ENCODE data around the gene GARIN5B. TPM values are rescaled to one million over a fixed set of nuclear protein-coding genes. Genes with fewer than 3 reads are reported as not detected.

GARIN5B gene
- 0.08 to 0.22 TPM (median 0.15 TPM) in 5 replicates for total RNA-seq (2022; extraction: Qiagen RNA extraction)

GRCh38 chr19:55362990-55363716 is at the start of gene GARIN5B:
Gene GARIN5B (minus strand): TSS chr19:55363260. CDS start chr19:55363066, 194 bp downstream.

GRCh38 chr19:55407550-55407799 is 44.4 kb upstream of the GARIN5B start, which contains the start of gene UBE2S:
Gene UBE2S (minus strand): TSS chr19:55407788. CDS start chr19:55407589, 199 bp downstream.

DNA sequence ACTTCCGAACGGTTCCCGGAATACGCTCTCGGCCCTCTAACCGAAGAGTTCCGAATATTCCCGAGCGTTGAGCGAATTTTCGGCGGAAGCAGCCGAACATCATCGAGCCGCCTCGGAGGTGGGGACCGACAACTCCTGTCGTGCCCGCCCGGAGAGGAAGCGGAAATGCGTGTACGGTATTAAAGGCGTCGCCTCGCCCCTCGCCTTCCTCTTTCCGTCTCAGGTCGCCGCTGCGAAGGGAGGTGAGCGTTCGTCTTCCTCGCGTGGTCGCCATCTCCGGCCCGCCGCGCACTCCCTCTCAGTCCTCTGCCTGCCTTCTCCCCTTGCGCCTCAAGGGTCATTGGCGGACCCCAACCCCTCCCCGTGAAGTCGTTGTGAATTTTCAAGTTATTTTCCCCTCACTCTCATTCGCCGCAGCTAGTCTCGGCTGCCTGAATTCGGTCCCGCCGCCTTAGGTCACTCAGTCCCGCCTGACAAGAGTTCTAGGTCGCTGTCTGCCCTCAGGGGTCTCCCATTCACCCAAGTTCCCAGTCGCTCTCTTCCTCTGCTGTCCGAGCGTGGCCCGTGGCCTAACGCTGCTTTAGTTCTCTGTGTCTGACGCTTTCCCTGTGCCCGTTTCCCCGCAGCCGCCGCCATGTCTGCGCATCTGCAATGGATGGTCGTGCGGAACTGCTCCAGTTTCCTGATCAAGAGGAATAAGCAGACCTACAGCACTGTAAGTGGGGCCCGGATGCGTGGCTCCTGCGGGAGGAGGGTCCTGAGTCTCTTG is 22.8 kb upstream of the GARIN5B start, which contains the start of gene RPL28:
RPL28 (plus strand) TSS at position 209 of the 769 bp plus-strand sequence; CDS start at position 635, 426 bp downstream.

DNA sequence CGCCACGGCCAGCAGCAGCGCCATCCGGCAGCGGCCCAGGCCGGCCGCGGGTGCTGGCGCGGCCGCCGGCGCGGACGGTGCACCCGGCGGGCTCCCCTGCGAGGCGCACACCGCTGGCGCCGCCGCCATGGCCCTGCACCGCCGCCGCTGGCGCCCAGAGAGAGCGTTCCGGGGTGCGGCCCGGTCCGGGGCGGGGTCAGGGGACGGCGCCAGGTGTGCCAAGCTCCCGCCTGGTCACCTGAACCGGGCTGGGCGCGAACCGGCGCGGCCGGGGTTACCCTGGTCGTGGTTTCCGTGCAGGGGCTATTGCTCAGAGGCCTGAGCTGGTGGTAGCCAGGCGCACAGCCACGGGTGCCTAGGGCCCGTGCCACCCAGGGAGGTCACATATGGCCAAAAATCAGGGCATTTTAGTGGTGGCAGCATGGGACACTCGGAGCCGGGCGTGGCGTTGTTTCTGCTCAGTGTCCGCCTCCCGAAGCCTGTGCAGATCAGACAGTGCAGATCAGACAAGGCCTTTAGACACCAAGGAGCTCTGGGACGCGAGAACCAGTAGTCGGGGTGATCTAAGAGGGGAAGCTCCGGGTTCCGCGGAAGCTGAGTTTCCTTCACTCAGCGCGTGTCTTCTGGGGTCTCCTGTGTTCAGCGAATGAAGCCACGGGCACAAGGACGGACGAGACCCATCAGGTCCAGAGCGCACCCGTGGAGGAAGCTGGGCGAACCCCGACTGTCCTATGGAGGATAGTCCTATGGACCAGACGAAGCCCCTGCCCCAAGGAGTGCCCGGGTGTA is 21.3 kb upstream of the GARIN5B start, which contains the start of gene TMEM238:
TMEM238 (minus strand) TSS at position 162 of the 789 bp plus-strand sequence; CDS start at position 129, 33 bp downstream.

GRCh38 chr19:55376241-55376933 is 13.3 kb upstream of the GARIN5B start, which contains the start of gene TMEM190:
Gene TMEM190 (plus strand): TSS chr19:55376826. CDS start chr19:55376854, 28 bp downstream.

DNA sequence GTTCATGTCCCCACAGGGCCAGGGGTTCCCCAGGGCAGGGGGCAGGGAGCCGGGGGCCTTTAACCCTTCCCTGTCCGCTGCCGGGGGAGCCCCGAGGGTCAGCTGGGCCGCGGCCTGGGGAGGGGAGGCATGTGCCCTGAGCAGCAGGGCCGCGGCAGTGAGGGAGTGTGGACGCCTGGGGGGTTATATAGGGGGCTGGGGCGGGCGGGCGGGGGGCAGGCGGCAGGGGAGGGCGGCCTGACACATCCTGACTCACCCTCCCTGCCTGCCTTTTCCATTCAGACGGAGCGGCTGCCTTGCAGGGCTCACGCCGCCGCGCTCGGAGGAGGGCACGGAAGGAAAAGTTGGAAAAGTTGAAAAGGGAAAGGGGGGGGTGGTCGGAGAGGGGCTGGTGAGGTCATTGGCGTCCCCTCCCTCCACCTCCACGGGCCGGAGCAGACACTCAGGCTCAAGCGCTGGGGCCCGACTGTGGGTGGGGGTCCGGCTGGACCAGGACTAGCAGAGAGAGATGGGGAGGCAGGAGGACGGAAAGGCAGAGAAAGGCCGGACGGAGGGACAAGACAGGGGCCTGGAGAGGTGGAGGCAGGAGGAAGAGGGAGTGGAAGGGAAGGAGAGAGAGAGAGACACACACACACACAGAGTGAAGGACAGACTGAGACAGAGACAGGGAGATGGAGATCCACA is 7.4 kb upstream of the GARIN5B start, which contains the start of gene IL11:
IL11 (minus strand) TSS at position 159 of the 684 bp plus-strand sequence; CDS start at position 6, 153 bp downstream.

GRCh38 chr19:55354698-55355212 is 8.3 kb downstream of the GARIN5B start, which contains the start of gene COX6B2:
Gene COX6B2 (minus strand): TSS chr19:55354719. CDS start chr19:55354521, 198 bp downstream.

DNA sequence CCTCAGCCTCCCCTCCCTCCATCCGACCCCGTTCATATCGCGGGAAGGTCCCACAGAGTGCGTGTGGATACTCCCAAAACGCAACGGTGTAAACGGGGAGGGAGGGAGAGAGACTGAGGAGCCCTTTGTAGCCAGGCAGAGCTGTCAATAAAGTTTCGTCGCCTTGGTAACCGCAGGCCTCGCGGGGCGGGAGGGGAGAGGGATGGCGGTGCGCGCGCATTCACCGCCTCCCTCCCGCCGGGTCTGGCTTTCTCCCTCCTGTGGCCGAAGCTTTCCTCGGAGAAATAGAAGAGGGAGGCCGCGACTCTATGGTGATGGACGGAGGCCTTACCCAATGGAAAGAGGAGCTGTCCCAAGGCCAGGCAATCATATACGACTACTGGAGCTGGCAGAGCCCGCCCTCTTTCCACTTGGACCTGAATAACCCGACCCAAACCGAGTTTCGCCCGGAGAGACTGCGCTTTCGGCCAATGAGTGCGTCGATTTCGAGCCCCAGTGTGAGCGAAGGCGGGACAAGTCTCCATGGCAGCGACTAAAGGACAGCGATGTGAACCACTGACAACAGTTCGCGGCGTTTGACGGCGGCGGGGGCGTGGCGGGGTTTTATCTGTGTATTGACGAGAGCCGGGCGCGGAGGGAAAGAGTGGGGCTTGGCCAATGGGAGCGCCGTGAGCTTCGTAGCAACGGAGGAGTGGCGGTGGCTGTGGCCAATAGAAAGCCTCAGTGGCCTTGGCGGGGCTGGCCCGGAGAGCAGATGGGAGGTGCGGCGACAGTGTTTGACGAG is 23.8 kb downstream of the GARIN5B start, which contains the start of gene KMT5C:
KMT5C (plus strand) TSS at position 772 of the 784 bp plus-strand sequence. CDS start 2,061 bp downstream, outside the sequence.

DNA sequence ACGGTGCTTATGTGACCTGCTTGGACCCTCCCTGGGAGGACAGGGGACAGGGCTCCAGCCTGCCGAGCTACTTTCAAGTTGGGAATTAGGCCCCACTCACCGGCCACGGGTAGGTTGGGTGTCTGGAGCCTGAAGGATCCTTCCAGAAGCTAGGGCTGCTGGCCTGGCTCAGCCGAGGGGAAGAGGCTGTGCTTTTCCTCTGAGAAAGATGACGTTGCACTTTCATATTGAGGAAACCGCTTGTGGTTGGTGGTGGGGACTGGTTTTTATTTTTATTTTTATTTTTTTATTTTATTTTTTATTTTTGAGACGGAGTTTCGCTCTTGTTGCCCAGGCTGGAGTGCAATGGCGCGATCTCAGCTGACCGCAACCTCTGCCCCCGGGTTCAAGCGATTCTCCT is 37.9 kb downstream of the GARIN5B start, which contains the start of gene TMEM150B:
TMEM150B (minus strand) TSS at position 170 of the 400 bp plus-strand sequence. CDS start 4,305 bp downstream, outside the sequence.

Other genes starting within 250 kb of the GARIN5B start
- gene PPP1R12C, start 245.6 kb downstream of the GARIN5B start, total RNA-seq (2022; extraction: Qiagen RNA extraction) = 48.3 to 84.2 TPM (median 76.7 TPM) in 5 replicates
- gene TNNT1, start 214.1 kb downstream of the GARIN5B start, total RNA-seq (2022; extraction: Qiagen RNA extraction) = 124 to 145 TPM (median 127 TPM) in 5 replicates
- 6.4 to 9.5 TPM (median 8.1 TPM) in 5 replicates for gene TNNI3, start 205.5 kb downstream of the GARIN5B start, total RNA-seq (2022; extraction: Qiagen RNA extraction)
- gene DNAAF3, start 196.6 kb downstream of the GARIN5B start, total RNA-seq (2022; extraction: Qiagen RNA extraction) = 3.2 to 7.0 TPM (median 5.7 TPM) in 5 replicates
- 1.4 to 3.7 TPM (median 2.6 TPM) in 5 replicates for gene SYT5, start 183.0 kb downstream of the GARIN5B start, total RNA-seq (2022; extraction: Qiagen RNA extraction)
- 3.1 to 4.5 TPM (median 3.9 TPM) in 5 replicates for gene PTPRH, start 153.8 kb downstream of the GARIN5B start, total RNA-seq (2022; extraction: Qiagen RNA extraction)
- gene TMEM86B, start 134.5 kb downstream of the GARIN5B start, total RNA-seq (2022; extraction: Qiagen RNA extraction) = 2.5 to 4.7 TPM (median 3.8 TPM) in 5 replicates
- 75.8 to 120 TPM (median 119 TPM) in 5 replicates for gene PPP6R1, start 104.2 kb downstream of the GARIN5B start, total RNA-seq (2022; extraction: Qiagen RNA extraction)
- 119 to 129 TPM (median 124 TPM) in 5 replicates for gene HSPBP1, start 83.2 kb downstream of the GARIN5B start, total RNA-seq (2022; extraction: Qiagen RNA extraction)
- 2.1 to 4.9 TPM (median 3.1 TPM) in 5 replicates for gene BRSK1, start 79.3 kb downstream of the GARIN5B start, total RNA-seq (2022; extraction: Qiagen RNA extraction)
- not detected in 5 replicates for gene TMEM150B, start 37.9 kb downstream of the GARIN5B start, total RNA-seq (2022; extraction: Qiagen RNA extraction)
- 3.2 to 5.5 TPM (median 4.9 TPM) in 5 replicates for gene KMT5C, start 23.4 kb downstream of the GARIN5B start, total RNA-seq (2022; extraction: Qiagen RNA extraction)
- gene COX6B2, start 8.5 kb downstream of the GARIN5B start, total RNA-seq (2022; extraction: Qiagen RNA extraction) = 0.75 to 1.2 TPM (median 0.91 TPM) in 5 replicates
- gene IL11, start 7.2 kb upstream of the GARIN5B start, total RNA-seq (2022; extraction: Qiagen RNA extraction) = 8.4 to 11.3 TPM (median 8.6 TPM) in 5 replicates
- gene TMEM190, start 13.6 kb upstream of the GARIN5B start, total RNA-seq (2022; extraction: Qiagen RNA extraction) = 0.86 to 1.9 TPM (median 1.1 TPM) in 5 replicates
- 2.4 to 7.0 TPM (median 4.2 TPM) in 5 replicates for gene TMEM238, start 21.0 kb upstream of the GARIN5B start, total RNA-seq (2022; extraction: Qiagen RNA extraction)
- 2,624 to 3,119 TPM (median 2,807 TPM) in 5 replicates for gene RPL28, start 22.7 kb upstream of the GARIN5B start, total RNA-seq (2022; extraction: Qiagen RNA extraction)
- gene UBE2S, start 44.5 kb upstream of the GARIN5B start, total RNA-seq (2022; extraction: Qiagen RNA extraction) = 251 to 469 TPM (median 409 TPM) in 5 replicates
- gene SHISA7, start 80.0 kb upstream of the GARIN5B start, total RNA-seq (2022; extraction: Qiagen RNA extraction) = 0.02 TPM in 2 of 5 replicates, not detected in the others
- 48.5 to 57.4 TPM (median 51.3 TPM) in 5 replicates for gene ISOC2, start 98.4 kb upstream of the GARIN5B start, total RNA-seq (2022; extraction: Qiagen RNA extraction)
- gene C19orf85, start 101.5 kb upstream of the GARIN5B start, total RNA-seq (2022; extraction: Qiagen RNA extraction) = 0.10 TPM in 1 of 5 replicates, not detected in the others
- gene ZNF628, start 113.4 kb upstream of the GARIN5B start, total RNA-seq (2022; extraction: Qiagen RNA extraction) = 4.2 to 7.9 TPM (median 7.2 TPM) in 5 replicates
- 39.2 to 42.7 TPM (median 40.7 TPM) in 5 replicates for gene NAT14, start 121.9 kb upstream of the GARIN5B start, total RNA-seq (2022; extraction: Qiagen RNA extraction)
- 0.28 to 0.84 TPM (median 0.58 TPM) in 5 replicates for gene SSC5D, start 125.2 kb upstream of the GARIN5B start, total RNA-seq (2022; extraction: Qiagen RNA extraction)
- gene SBK2, start 173.9 kb upstream of the GARIN5B start, total RNA-seq (2022; extraction: Qiagen RNA extraction) = 1.3 to 2.6 TPM (median 1.8 TPM) in 5 replicates
- gene SBK3, start 182.3 kb upstream of the GARIN5B start, total RNA-seq (2022; extraction: Qiagen RNA extraction) = 1.3 to 2.6 TPM (median 2.1 TPM) in 5 replicates
- gene ZNF579, start 217.6 kb upstream of the GARIN5B start, total RNA-seq (2022; extraction: Qiagen RNA extraction) = 21.6 to 43.3 TPM (median 36.5 TPM) in 5 replicates
- 17.4 to 26.1 TPM (median 24.0 TPM) in 5 replicates for gene FIZ1, start 236.3 kb upstream of the GARIN5B start, total RNA-seq (2022; extraction: Qiagen RNA extraction)
- 12.1 to 17.2 TPM (median 16.1 TPM) in 5 replicates for gene ZNF524, start 237.0 kb upstream of the GARIN5B start, total RNA-seq (2022; extraction: Qiagen RNA extraction)
- gene ZNF865, start 242.4 kb upstream of the GARIN5B start, total RNA-seq (2022; extraction: Qiagen RNA extraction) = 6.8 to 13.4 TPM (median 11.9 TPM) in 5 replicates